Measurements from ENCODE around the gene ARID4B.

DNA sequence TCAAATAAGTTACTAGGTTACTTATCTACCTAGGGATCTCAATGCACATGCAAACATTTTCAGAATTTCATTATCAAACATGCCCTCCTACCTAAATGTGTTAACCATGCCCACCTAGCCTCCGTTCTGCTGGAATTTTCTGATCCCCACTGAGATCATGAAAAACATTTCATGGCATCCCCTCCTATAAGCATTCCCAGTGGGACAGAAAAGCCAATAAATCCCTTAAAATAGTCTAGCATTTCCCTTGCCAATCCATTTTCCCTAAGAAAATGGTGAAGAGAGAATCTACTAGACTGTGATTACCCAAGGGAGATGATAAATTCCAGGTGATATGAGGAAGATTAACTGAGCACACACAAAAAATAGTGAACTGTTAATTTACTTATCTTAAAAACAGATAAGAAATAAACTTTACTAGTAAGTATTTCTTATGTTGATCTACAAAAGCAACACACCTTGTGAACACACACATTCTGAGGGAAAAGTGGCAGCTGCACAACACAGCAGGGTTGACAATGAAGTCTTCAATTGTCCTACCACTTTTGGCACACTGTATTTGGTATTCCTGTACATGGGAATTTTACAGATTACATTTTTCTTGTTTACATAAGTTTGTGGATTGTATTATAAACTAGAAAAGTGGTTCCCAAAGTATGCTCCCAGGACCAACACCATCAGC lies 49.6 kb downstream of the ARID4B start:
- TF ChIP-seq, protein P1, sequence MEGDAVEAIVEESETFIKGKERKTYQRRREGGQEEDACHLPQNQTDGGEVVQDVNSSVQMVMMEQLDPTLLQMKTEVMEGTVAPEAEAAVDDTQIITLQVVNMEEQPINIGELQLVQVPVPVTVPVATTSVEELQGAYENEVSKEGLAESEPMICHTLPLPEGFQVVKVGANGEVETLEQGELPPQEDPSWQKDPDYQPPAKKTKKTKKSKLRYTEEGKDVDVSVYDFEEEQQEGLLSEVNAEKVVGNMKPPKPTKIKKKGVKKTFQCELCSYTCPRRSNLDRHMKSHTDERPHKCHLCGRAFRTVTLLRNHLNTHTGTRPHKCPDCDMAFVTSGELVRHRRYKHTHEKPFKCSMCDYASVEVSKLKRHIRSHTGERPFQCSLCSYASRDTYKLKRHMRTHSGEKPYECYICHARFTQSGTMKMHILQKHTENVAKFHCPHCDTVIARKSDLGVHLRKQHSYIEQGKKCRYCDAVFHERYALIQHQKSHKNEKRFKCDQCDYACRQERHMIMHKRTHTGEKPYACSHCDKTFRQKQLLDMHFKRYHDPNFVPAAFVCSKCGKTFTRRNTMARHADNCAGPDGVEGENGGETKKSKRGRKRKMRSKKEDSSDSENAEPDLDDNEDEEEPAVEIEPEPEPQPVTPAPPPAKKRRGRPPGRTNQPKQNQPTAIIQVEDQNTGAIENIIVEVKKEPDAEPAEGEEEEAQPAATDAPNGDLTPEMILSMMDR (conservative IDR thresholded peaks at IDR 0.05 in 1 of 2, IDR thresholded peaks at IDR 0.05 in 1 of 2; ENCODE audit: extremely low read depth in 1 of 2, insufficient read depth in 1 of 2, low read depth in 1 of 2, low read length in 2 of 2), result no peak
- TF ChIP-seq EZH2 (IDR thresholded peaks at IDR 0.05; ENCODE audit: borderline replicate concordance, low read length), result no peak

All from mammary epithelial cell (primary cell).